NCI-H2029 (cell line): ENCODE measurements around the gene GHITM.

Experiments used
- DNase-seq: peaks from one replicate; lab custom pipeline; 2025; lab: John Stamatoyannopoulos, UW

GHITM gene

DNA sequence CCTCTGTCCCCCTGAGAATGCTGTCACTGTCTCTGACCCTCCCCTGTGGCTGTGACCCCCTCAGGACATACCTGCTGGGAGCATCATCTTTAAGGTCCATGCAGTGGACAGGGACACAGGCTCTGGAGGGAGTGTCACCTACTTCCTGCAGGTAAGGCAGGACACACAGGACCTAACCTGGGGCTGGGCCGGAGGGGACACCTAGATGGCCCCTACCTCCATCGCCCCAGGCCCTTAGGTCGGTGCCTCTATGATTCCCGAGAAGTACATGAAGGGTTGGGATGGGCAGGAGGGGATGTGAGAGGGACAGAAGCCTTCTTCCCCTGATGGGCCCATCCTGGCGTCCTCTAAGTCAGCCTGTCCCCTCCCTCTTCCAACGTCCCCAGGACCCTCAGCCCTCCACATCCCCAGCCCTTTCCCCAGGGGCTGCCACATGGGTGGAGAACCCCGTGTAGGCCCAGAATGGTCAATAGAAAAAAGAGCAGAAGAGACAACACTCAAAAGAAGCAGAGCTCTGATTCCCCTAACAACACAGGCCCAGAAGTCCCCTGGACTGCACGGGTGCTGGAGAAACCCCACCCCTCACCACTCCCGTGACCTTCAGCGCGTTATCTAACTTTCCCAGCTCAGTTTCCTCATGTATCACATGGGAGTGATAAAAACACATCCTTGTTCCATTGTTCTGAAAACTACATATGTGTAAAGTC lies 61.4 kb downstream of the GHITM start:
- DNase-seq, result no peak

DNA sequence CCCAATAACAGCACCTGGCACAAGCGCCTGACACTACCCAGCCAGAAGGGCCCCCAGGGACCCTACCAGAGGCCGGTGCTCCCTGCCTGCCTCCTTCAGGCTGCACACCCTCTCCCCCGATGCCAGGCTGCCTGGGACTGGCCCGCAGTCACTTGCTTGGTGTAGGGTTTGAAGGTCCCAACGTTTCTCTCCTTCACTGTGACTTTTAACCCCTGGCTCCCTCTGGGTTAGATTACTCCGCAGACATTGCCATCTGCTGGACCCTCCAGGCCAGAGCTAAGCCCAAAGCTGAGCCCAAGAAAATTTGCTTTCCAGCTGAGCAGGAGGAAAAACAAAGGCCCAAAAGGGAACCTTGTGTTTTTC lies 61.9 kb downstream of the GHITM start:
- DNase-seq, result no peak

DNA sequence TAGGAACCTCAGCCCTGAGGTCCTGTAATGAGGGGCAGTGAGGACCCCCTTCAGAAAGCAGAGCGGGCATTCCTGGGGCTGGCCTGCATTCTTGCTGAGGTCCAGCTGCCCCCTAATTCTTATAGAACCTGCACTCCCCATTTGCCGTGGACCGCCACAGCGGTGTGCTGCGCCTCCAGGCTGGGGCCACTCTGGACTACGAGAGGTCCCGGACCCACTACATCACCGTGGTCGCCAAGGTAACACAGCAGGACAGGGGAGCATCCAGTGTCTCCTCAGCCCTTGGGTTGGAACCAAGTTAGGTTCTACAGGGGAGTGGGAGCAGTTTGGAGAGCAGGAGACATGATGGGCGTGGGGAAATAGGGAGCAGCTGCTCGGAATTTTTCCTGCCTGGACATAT lies 62.4 kb downstream of the GHITM start:
- DNase-seq, result no peak

DNA sequence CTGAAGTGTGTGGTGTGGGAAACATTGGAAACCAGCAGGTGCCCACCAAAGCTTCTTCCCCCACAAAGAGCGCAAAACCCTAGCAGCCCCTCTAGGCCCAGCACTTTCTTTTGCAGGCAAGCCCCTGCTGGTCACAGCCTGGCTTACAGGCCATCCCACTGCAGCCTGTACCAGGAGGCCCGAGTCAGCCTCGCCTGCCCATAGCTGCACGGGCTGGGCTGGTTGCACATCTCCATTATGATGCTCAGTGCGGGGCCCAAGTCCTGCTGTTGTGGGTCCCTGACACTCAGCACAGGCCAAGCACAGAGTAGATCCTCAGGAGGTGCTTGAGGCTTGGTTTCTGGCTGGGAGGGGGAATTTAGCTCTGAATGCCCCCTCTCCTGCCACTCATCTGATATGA lies 63.0 kb downstream of the GHITM start:
- no peak for DNase-seq
